RWPE1 (cell line): ENCODE results near the gene CDCP2.

Experiments used
- CTCF ChIA-PET: fragments of 350-600 bp; sonication (Branson Sonifier 250); formaldehyde crosslinking; extraction: SDS; loops from one replicate; lab custom pipeline; 2021; lab: Yijun Ruan, JAX
- POLR2A ChIA-PET: fragments of 400-600 bp; formaldehyde crosslinking; extraction: SDS; loops from one replicate; lab custom pipeline; 2020; ENCODE audit warnings: antibody characterized with exemption; ENCODE audit not compliant: low non-redundant PET; lab: Yijun Ruan, JAX
- DNase-seq: peaks from one replicate; pipeline ENCODE4 v3.0.0; 2012; ENCODE audit warnings: low spot score
- H3K27ac ChIP-seq: fragments of 450-650 bp; 2 replicates; pipeline ENCODE4 v1.5.1; 2017
- TF ChIP-seq, protein P1 (sequence below): fragments of 450-650 bp; conservative IDR thresholded peaks from 2 replicates; pipeline ENCODE4 v1.5.1; 2017; ENCODE audit warnings: low read depth, mild to moderate bottlenecking

CDCP2 gene

GRCh38 chr1:54121482-54122134, 31.2 kb downstream of the CDCP2 start:
- POLR2A ChIA-PET = no interaction called here
- CTCF ChIA-PET = interaction anchor here (0.5 to 2.2 kb wide), 11 partner anchors 14 to 459 kb away, joined by 3 to 12 read pairs (median 3); no protein-coding TSS in a partner anchor
- TF ChIP-seq, protein P1, sequence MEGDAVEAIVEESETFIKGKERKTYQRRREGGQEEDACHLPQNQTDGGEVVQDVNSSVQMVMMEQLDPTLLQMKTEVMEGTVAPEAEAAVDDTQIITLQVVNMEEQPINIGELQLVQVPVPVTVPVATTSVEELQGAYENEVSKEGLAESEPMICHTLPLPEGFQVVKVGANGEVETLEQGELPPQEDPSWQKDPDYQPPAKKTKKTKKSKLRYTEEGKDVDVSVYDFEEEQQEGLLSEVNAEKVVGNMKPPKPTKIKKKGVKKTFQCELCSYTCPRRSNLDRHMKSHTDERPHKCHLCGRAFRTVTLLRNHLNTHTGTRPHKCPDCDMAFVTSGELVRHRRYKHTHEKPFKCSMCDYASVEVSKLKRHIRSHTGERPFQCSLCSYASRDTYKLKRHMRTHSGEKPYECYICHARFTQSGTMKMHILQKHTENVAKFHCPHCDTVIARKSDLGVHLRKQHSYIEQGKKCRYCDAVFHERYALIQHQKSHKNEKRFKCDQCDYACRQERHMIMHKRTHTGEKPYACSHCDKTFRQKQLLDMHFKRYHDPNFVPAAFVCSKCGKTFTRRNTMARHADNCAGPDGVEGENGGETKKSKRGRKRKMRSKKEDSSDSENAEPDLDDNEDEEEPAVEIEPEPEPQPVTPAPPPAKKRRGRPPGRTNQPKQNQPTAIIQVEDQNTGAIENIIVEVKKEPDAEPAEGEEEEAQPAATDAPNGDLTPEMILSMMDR = peak; percentile 78
- no peak overlapping the region for H3K27ac ChIP-seq
- DNase-seq = peak; percentile 77

GRCh38 chr1:54120698-54121481, 31.9 kb downstream of the CDCP2 start:
- TF ChIP-seq, protein P1 = no peak
- ChIA-PET POLR2A (no interaction called here), CTCF (interaction anchor here (0.5 to 2.2 kb wide), 8 partner anchors 14 to 460 kb away, joined by 3 to 12 read pairs (median 3); no protein-coding TSS in a partner anchor)
- no peak for DNase-seq
- no peak overlapping the region for H3K27ac ChIP-seq

- POLR2A ChIA-PET = no interaction called here
- no peak for DNase-seq
- CTCF ChIA-PET = interaction anchor here (1.1 kb wide), 1 partner anchor 369 kb away, joined by 3 read pairs; no protein-coding TSS in a partner anchor
Measured at GRCh38 chr1:54120018-54120697, 32.6 kb downstream of the CDCP2 start.

GRCh38 chr1:54118704-54119103, 34.1 kb downstream of the CDCP2 start:
- ChIA-PET CTCF (interaction anchor here (0.9 to 1.1 kb wide), 2 partner anchors 11 to 371 kb away, joined by 3 read pairs; no protein-coding TSS in a partner anchor), POLR2A (no interaction called here)
- DNase-seq = peak; percentile 58
- no peak overlapping the region for H3K27ac ChIP-seq
- TF ChIP-seq, protein P1 = no peak

More at GRCh38 chr1:54120018-54120697, 32.6 kb downstream of the CDCP2 start:
- H3K27ac ChIP-seq = no peak overlapping the region
- TF ChIP-seq, protein P1 = no peak

GRCh38 chr1:54117815-54118563, 34.8 kb downstream of the CDCP2 start:
- ChIA-PET POLR2A (no interaction called here), CTCF (interaction anchor here (0.7 to 0.9 kb wide), 2 partner anchors 10 kb away, joined by 3 read pairs; no protein-coding TSS in a partner anchor)
- DNase-seq = peak; percentile 84
- TF ChIP-seq, protein P1 = no peak
- no peak overlapping the region for H3K27ac ChIP-seq
